Measurements from ENCODE around the gene RSRC1.

The RSRC1 gene

GRCh38 chr3:158267015-158267414 is 157.1 kb downstream of the RSRC1 start:
- Histone ChIP-seq H3K36me3 (ENCODE audit: insufficient read depth) (no peaks in the 10 kb centered on the region), H3K27me3 (ENCODE audit: insufficient read depth, low read depth) (no peaks in the 10 kb centered on the region), H4K20me1 (ENCODE audit: insufficient read depth) (no peaks in the 10 kb centered on the region), H3K4me1 (ENCODE audit: low read depth, poor library complexity, severe bottlenecking) (no peaks in the 10 kb centered on the region), H3K9ac (no peak overlapping the region), H3K4me3 (IDR thresholded peaks at IDR 0.05; ENCODE audit: insufficient read depth, low read depth, low read length) (no peak overlapping the region), H3K79me2 (ENCODE audit: insufficient read depth, low read depth) (no peaks in the 10 kb centered on the region), H3K4me2 (no peak overlapping the region), H2AFZ (ENCODE audit: low read depth) (no peak overlapping the region), H3K27ac (no peak overlapping the region)
- no peak for TF ChIP-seq CTCF (conservative IDR thresholded peaks at IDR 0.05; ENCODE audit: low read depth, low read length)

- H4K20me1 ChIP-seq (ENCODE audit: insufficient read depth): no peaks in the 10 kb centered on the region
- no peaks in the 10 kb centered on the region for H3K36me3 ChIP-seq (ENCODE audit: insufficient read depth)
- H3K4me3 ChIP-seq (IDR thresholded peaks at IDR 0.05; ENCODE audit: insufficient read depth, low read depth, low read length): no peak overlapping the region
- H3K4me2 ChIP-seq: no peak overlapping the region
- no peak overlapping the region for H3K27ac ChIP-seq
- no peaks in the 10 kb centered on the region for H3K4me1 ChIP-seq (ENCODE audit: low read depth, poor library complexity, severe bottlenecking)
- TF ChIP-seq CTCF (conservative IDR thresholded peaks at IDR 0.05; ENCODE audit: low read depth, low read length): no peak
- H3K9ac ChIP-seq: no peak overlapping the region
- no peak overlapping the region for H2AFZ ChIP-seq (ENCODE audit: low read depth)
- no peaks in the 10 kb centered on the region for H3K79me2 ChIP-seq (ENCODE audit: insufficient read depth, low read depth)
- H3K27me3 ChIP-seq (ENCODE audit: insufficient read depth, low read depth): no peaks in the 10 kb centered on the region
Observed at GRCh38 chr3:158269942-158270341, 160.1 kb downstream of the RSRC1 start.

- no peaks in the 10 kb centered on the region for H3K79me2 ChIP-seq (ENCODE audit: insufficient read depth, low read depth)
- H3K9ac ChIP-seq: no peak overlapping the region
- no peaks in the 10 kb centered on the region for H3K27me3 ChIP-seq (ENCODE audit: insufficient read depth, low read depth)
- no peaks in the 10 kb centered on the region for H3K36me3 ChIP-seq (ENCODE audit: insufficient read depth)
- no peak overlapping the region for H3K4me3 ChIP-seq (IDR thresholded peaks at IDR 0.05; ENCODE audit: insufficient read depth, low read depth, low read length)
- no peak for TF ChIP-seq CTCF (conservative IDR thresholded peaks at IDR 0.05; ENCODE audit: low read depth, low read length)
- H3K27ac ChIP-seq: no peak overlapping the region
- no peaks in the 10 kb centered on the region for H4K20me1 ChIP-seq (ENCODE audit: insufficient read depth)
- no peaks in the 10 kb centered on the region for H3K4me1 ChIP-seq (ENCODE audit: low read depth, poor library complexity, severe bottlenecking)
- no peak overlapping the region for H2AFZ ChIP-seq (ENCODE audit: low read depth)
- no peak overlapping the region for H3K4me2 ChIP-seq
Observed at GRCh38 chr3:158272081-158272480, 162.2 kb downstream of the RSRC1 start.

GRCh38 chr3:158273656-158274055 is 163.8 kb downstream of the RSRC1 start:
- Histone ChIP-seq H3K4me1 (ENCODE audit: low read depth, poor library complexity, severe bottlenecking) (no peaks in the 10 kb centered on the region), H4K20me1 (ENCODE audit: insufficient read depth) (no peaks in the 10 kb centered on the region), H3K4me2 (no peak overlapping the region), H3K9ac (no peak overlapping the region), H3K27ac (no peak overlapping the region), H3K27me3 (ENCODE audit: insufficient read depth, low read depth) (no peaks in the 10 kb centered on the region), H2AFZ (ENCODE audit: low read depth) (no peak overlapping the region), H3K4me3 (IDR thresholded peaks at IDR 0.05; ENCODE audit: insufficient read depth, low read depth, low read length) (no peak overlapping the region), H3K79me2 (ENCODE audit: insufficient read depth, low read depth) (no peaks in the 10 kb centered on the region), H3K36me3 (ENCODE audit: insufficient read depth) (no peaks in the 10 kb centered on the region)
- TF ChIP-seq CTCF (conservative IDR thresholded peaks at IDR 0.05; ENCODE audit: low read depth, low read length): no peak

GRCh38 chr3:158278187-158278586 is 168.3 kb downstream of the RSRC1 start:
- no peak overlapping the region for H3K4me3 ChIP-seq (IDR thresholded peaks at IDR 0.05; ENCODE audit: insufficient read depth, low read depth, low read length)
- no peak overlapping the region for H3K27ac ChIP-seq
- no peak overlapping the region for H3K9ac ChIP-seq
- no peaks in the 10 kb centered on the region for H3K4me1 ChIP-seq (ENCODE audit: low read depth, poor library complexity, severe bottlenecking)
- no peaks in the 10 kb centered on the region for H4K20me1 ChIP-seq (ENCODE audit: insufficient read depth)
- no peaks in the 10 kb centered on the region for H3K27me3 ChIP-seq (ENCODE audit: insufficient read depth, low read depth)
- no peak overlapping the region for H2AFZ ChIP-seq (ENCODE audit: low read depth)
- no peak overlapping the region for H3K4me2 ChIP-seq
- TF ChIP-seq CTCF (conservative IDR thresholded peaks at IDR 0.05; ENCODE audit: low read depth, low read length): no peak
- no peaks in the 10 kb centered on the region for H3K36me3 ChIP-seq (ENCODE audit: insufficient read depth)
- H3K79me2 ChIP-seq (ENCODE audit: insufficient read depth, low read depth): no peaks in the 10 kb centered on the region

Data from KMS-11 (cell line).